ENCODE measurements around the gene PUSL1.

DNA sequence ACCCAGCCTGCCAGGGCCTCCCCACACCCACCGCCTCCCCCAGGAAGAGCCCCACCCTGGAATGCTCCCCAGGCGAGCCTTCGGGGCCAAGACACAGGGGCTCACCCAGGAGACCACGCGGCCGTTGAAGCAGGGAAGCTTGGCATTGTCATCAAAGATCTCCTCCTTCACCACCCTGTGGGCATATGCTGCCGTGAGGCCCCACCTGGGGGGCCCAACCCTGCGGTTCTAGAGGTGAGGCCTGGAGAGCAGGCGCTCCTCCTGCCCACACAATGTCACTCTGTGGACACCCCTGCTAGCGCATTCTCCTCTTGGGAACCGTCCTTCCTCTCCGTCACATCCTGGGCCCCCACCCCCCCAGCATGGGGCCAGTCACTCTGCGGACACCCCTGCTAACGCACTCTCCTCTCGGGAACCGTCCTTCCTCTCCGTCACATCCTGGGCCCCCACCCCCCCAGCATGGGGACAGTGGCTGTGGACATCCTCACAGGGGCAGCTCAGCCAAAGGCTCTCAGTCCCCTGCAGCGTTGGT, 34.3 kb downstream of the PUSL1 start:
- TF ChIP-seq, protein P1, sequence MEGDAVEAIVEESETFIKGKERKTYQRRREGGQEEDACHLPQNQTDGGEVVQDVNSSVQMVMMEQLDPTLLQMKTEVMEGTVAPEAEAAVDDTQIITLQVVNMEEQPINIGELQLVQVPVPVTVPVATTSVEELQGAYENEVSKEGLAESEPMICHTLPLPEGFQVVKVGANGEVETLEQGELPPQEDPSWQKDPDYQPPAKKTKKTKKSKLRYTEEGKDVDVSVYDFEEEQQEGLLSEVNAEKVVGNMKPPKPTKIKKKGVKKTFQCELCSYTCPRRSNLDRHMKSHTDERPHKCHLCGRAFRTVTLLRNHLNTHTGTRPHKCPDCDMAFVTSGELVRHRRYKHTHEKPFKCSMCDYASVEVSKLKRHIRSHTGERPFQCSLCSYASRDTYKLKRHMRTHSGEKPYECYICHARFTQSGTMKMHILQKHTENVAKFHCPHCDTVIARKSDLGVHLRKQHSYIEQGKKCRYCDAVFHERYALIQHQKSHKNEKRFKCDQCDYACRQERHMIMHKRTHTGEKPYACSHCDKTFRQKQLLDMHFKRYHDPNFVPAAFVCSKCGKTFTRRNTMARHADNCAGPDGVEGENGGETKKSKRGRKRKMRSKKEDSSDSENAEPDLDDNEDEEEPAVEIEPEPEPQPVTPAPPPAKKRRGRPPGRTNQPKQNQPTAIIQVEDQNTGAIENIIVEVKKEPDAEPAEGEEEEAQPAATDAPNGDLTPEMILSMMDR (IDR thresholded peaks at IDR 0.05) = no peak
- no peak for TF ChIP-seq EZH2 (IDR thresholded peaks at IDR 0.05; ENCODE audit: borderline replicate concordance, insufficient read depth, low read depth, low read length, poor library complexity, severe bottlenecking)

All from B cell (primary cell).